ENCODE results near the gene POGK.

The POGK gene

GRCh38 chr1:166888373-166889111 lies 49.3 kb downstream of the POGK start:
- DNase-seq = no peak
- in situ Hi-C loops (cut with MboI; ENCODE audit: low pct_unique_long_range_greater_than_20kb, low sequenced_read_pairs) = no loop called here

GRCh38 chr1:166889776-166890175 lies 50.5 kb downstream of the POGK start:
- in situ Hi-C loops (cut with MboI; ENCODE audit: low pct_unique_long_range_greater_than_20kb, low sequenced_read_pairs) = no loop called here
- DNase-seq = no peak

- in situ Hi-C loops (cut with MboI; ENCODE audit: low pct_unique_long_range_greater_than_20kb, low sequenced_read_pairs) = no loop called here
- DNase-seq = no peak
These were observed 56.5 kb downstream of the POGK start for GRCh38 chr1:166895766-166896165.

GRCh38 chr1:166899769-166900168 lies 60.5 kb downstream of the POGK start:
- DNase-seq = no peak
- in situ Hi-C loops (cut with MboI; ENCODE audit: low pct_unique_long_range_greater_than_20kb, low sequenced_read_pairs) = no loop called here

- in situ Hi-C loops (cut with MboI; ENCODE audit: low pct_unique_long_range_greater_than_20kb, low sequenced_read_pairs) = no loop called here
- DNase-seq = no peak
These were observed 61.7 kb downstream of the POGK start for GRCh38 chr1:166900987-166901386.

- in situ Hi-C loops (cut with MboI; ENCODE audit: low pct_unique_long_range_greater_than_20kb, low sequenced_read_pairs) = no loop called here
- peak; percentile 89 for DNase-seq
These were observed 63.0 kb downstream of the POGK start for GRCh38 chr1:166902279-166902678.

GRCh38 chr1:166903232-166903631 lies 64.0 kb downstream of the POGK start:
- in situ Hi-C loops (cut with MboI; ENCODE audit: low pct_unique_long_range_greater_than_20kb, low sequenced_read_pairs) = no loop called here
- DNase-seq = peak; percentile 25

GRCh38 chr1:166905136-166905535 lies 65.9 kb downstream of the POGK start:
- in situ Hi-C loops (cut with MboI; ENCODE audit: low pct_unique_long_range_greater_than_20kb, low sequenced_read_pairs) = no loop called here
- no peak for DNase-seq

GRCh38 chr1:166905900-166906299 lies 66.6 kb downstream of the POGK start:
- peak; percentile 74 for DNase-seq
- in situ Hi-C loops (cut with MboI; ENCODE audit: low pct_unique_long_range_greater_than_20kb, low sequenced_read_pairs) = no loop called here

Data from KBM-7 (cell line).